NCI-H2107 treated with DMSO at 0.1 percent for 48 hours (cell line): ENCODE data around the gene MRPL10.
A peak's percentile ranks its signal among the peaks of the same experiment; 100 is the strongest.
"Not testable (repeated sequence)": the region's sequence is repeated elsewhere in the genome, so short reads cannot be mapped to it uniquely, and the experiment has no call there.

Source experiments
- DNase-seq: peaks from one replicate; lab custom pipeline; 2025; ENCODE audit not compliant: unreplicated experiment; lab: John Stamatoyannopoulos, UW

MRPL10 gene

DNA sequence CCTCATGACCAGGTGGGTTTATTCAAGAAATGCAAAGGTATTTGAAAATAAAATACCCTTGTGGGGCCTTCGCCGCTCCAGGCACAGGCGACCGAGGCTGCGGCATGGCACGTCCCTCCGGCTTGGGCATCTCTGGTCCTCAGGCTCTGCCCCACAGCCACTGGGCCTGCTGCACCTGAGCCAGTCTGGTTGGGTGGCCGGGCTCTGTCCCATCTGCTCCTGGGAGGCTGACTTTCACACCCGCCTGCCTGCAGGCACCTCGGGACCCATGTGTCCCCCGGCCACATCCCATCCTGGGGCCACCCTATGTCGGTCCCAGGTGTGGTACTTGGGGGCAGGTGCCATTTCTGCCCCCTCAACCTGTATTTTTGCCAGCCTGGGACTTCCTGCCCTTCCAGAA, 30.7 kb downstream of the MRPL10 start:
- no peak for DNase-seq

DNA sequence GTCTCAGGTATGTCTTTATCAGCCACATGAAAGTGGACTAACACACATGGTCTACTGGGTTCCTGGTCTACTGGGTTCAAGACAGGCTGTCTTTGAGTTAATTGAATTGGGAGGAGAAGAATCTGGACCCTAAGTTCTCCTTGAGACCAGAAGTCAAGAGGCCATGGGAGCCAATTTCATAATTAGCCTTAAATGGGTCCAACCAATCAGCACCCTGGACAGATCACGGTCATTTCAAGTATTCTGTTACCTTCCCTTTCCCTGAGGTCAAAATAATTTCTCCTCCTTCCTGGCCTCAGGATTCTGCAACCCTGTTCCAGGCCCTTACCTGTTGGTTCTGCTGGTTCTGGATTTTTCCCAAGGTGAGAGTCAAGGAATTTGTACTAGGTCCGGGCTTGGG, 33.5 kb downstream of the MRPL10 start:
- no peak for DNase-seq

DNA sequence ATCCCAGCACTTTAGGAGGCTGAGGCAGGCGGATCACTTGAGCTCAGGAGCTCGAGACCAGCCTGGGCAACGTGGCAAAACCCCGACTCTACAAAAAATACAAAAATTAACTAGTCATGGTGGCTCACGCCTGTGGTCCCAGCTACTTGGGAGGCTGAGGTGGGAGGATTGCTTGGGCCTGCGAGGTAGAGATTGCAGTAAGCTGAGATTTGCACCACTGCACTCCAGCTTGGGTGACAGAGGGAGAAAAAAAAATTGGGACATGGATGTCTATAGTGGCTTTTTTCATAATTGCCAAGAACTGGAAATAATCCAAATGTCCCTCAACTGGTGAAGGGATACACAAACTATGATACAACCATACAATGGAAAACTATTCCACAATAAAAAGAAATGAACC, 38.4 kb downstream of the MRPL10 start:
- DNase-seq: no peak

DNA sequence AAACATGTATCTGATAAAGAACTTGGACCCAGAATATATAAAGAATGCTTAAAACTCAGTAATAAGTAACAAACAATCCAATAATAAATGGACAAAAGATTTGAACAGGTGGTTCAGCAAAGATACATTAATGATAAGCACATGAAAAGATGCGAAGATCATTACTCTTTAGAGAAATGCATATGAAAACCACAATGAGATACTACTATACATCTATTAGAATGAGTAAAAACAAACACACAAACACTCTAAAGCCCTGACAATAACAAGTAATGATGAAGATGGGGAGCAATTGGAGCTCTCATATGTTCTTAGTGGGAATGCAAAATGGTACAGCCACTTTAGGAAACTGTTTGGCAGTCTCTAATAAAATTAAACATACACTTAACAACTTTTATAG, 38.9 kb downstream of the MRPL10 start:
- DNase-seq: no peak

DNA sequence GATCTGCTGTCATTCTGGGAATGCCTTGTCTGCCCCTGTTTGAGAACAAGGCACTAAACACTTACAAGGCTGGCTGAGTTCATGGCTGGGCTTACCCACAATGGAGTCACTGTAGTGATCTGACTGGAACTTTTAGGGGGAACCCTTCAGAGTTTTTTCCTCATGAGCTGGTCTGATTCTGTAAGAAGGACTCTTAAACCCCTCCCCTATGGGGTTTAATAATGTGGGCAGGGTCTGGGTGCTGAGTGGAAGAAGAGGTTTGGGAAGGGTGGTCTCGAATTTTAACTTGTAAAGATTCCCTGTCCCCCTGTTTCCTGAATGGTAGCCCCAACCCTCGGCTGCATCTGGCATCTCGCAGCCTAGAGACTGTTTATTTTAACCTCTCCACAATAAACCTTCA, 40.3 kb downstream of the MRPL10 start:
- DNase-seq: no peak

DNA sequence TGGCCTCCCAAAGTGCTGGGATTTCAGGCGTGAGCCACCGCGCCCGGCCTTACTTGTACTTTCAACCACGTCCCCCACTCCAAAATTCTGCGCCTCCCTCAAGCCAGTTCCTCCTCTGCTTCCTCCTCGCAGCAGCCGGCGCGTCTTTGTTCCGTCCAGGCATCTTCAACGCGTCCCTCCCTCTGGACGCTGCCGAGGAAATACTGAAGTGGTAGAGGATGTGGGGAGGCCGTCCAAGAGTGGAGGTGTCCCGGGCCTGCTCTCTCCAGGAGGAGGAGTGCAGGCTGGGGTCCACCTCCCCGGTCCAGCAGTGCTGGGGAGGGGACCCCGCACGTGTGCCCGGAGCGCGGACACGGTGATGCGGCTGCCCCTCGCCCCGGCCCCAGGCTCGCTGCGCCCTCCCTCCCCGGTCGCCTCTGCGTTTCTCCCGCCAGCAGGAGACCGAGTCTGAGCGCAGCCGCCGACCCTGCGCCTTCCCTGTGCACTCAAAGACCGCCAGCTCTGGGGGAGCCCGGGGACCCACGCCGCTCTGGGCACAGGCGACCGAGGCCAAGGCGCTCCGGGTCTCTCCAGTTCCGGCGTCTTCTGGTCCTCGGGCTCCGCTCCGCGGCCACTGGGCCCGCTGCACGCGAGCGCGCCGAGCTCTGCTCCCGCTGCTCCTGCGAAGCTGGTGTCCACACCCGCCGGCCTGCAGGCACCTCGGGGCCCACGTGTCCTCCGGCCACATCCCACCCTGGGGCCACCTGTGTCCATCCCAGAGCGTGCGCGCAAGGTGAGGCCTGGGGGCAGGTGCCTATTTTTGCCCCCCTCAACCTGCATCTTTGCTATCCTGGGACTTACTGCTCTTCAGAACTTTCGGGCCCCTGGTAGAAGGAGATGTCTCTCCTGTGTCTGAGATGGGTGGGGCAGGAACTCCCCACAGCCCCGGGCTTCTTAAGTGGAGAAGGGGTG, 41.5 kb downstream of the MRPL10 start:
- DNase-seq: no peak

DNA sequence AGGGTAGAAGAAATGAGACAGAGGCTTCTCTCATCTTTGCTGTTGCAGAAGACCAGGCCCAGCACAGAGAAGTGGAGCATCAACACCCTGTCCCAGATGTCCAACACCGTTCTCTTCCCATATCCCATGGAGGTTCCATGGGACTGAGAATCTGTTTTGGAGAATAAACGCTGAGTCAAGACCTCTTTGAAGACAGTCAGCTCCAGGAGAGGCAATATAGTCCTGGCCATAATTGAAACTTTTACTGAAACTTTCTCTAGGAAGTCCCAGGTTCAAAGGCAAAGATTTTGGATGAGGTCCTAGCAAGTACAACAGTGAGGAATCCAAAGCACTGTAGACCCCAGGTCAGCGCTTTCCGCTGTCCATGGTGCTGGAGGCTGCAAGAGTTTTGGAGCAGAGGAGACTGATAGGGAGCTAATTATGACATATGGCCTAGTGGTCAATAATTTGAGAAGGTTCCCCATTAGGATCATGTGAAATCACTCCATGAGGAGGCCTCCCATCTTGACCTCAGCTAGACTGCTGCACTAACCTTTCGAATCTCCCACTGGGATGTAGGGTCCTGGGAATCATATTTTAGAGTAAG, 45.7 kb downstream of the MRPL10 start:
- no peak for DNase-seq

DNA sequence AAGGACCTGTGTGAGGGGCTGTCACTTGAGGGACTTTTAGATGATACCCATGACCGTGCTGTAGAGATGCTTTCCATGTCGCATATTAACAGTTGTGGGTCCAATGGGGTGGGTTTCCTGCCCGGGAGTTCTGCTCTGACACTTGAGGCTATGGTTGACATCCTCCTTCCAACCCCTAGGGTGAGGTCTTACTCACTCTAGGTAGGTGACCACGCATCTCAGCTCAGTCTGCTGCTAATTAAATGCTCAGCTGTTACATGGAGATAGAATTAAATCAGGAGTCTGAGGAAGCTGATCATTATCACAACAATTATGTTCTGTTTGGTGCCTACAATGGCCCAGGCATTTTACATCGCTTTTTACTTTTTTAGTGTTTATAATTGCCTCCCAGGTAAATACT, 49.9 kb downstream of the MRPL10 start:
- no peak for DNase-seq

DNA sequence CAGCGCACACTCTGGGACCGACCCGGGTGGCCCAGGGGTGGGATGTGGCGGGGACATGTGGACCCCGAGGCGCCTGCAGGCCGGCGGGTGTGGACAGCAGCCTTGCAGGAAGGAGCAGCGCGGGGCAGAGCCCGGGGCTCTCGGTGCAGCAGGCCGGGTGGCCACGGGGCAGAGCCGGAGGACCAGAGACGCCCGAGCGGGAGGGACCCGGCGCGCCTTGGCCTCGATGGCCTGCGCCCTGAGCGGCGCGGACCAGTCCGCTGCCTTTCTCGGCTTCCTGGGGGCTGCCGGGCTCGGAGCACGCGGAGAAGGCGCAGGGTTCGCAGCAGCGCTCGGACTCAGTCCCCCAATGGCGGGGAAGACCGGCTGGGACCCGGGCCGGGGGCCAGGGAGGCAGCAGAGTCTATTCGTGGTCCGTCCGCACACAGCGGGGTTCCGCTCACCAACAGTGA, 53.1 kb downstream of the MRPL10 start:
- no peak for DNase-seq

DNA sequence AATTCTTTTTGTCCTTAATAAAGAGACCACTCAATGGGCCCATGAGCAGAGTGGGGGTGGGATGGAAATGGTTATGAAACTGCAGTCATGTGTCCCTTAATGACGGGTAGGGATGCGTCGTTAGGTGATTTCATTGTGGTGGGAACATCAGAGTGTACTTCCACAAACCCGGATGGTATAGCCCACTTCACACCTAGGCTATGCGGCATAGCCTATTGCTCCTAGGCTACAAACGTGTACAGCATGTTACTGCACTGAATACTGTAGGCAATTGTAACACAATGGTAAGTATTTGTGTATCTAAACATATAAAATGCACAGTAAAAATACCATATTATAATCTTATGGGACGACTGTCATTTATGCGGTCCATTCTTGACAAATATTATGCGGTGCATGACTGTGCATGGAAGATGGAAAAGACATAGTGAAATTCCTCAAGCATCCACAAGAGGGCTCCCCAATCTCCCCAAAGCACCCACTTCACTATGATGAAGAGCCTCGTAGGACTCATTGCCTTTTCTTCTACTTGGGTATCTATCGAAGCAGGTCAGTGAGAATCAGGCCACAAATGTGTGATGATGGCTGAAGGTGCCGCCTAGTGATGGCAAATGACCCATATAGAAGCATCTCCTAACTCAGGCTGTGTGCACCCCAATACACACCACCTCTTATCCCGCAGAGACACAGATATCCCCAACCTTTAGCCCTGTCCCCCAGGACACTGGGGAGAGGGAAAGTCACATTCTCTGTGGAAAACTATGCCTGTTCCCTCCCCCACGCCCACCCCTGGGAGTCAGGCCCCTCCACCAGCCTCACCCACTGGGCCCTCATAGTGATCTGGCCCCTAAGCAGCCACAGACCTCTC, 54.8 kb downstream of the MRPL10 start:
- peak; percentile 41 for DNase-seq

DNA sequence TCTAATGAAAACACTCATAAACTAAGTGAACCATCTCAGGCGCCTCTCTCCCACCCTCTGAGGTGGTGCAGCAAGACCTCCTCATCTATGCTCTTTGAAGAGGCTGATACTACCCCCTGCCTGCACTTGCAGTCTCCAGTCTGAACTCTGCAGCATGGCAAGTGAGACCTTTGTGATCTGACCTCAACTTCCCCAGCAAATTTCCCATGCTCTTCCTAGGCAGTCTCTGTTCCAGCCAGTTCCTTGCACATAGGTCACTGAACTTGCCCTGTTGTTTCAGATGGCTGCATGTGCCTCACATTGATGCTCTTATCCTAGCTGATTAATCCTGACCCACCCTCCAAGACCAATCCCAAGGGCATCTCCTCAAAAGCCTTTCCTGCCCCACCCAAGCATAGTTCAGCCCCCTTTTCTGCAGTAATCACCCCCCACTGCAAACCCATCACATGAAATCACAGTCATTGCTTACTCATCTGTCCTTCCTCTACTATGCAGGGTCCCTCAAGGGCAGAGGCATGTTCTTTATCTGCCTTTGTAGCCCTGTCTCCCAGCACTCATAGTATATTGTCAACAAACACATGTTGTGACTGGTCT, 56.3 kb downstream of the MRPL10 start:
- no peak for DNase-seq

DNA sequence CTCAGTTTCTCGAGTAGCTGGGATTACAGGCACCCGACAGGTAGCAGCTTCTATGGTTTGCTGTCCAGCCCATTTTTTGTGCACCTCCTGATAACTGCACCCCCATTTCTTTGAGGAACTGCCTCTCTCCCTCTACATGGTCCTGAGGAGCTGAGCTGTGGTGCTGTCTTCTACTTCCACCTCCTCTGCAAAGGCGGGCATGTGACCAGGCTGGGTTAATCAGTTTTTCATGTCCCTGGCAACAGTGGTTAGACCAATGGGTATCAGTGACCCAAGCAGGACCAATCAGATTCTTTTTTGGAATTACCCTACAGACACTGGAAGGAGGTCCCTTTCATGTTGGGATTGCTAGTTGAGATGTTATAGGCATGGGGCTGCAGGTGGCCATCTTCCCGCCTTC, 57.0 kb downstream of the MRPL10 start:
- DNase-seq: no peak

DNA sequence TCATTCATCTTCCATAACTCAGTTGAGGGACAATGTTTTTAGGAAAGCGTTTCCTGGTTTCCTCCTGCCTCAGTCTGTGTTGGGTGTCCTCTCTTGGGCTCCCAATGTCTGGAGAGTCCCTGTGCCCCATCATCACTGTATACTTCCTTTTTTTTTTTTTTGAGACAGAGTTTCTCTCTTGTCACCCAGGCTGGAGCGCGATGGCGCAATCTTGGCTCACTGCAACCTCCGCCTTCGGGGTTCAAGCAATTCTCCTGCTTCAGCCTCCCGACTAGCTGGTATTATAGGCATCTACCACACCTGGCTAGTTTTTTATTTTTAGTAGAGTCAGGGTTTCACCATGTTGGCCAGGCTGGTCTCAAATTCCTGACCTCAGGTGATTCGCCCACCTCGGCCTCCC, 57.7 kb downstream of the MRPL10 start:
- not testable (repeated sequence) for DNase-seq
